Embryonic facial prominence (tissue), 1 donor: ENCODE results near the gene PROKR1.
"Not testable (repeated sequence)": the region's sequence is repeated elsewhere in the genome, so short reads cannot be mapped to it uniquely, and the experiment has no call there.

Source experiments
- DNase-seq: peaks from one replicate; pipeline ENCODE4 v3.0.0-alpha.2; 2016; ENCODE audit errors: extremely low spot score

Gene PROKR1

GRCh38 chr2:68658266-68658665 lies 14.9 kb downstream of the PROKR1 start:
- no peak for DNase-seq

- DNase-seq: no peak
Observed at GRCh38 chr2:68659081-68659480, 15.7 kb downstream of the PROKR1 start.

- DNase-seq: no peak
Observed at GRCh38 chr2:68660658-68661057, 17.3 kb downstream of the PROKR1 start.

- DNase-seq: no peak
Observed at GRCh38 chr2:68662466-68662865, 19.1 kb downstream of the PROKR1 start.

GRCh38 chr2:68663371-68664156 lies 20.2 kb downstream of the PROKR1 start:
- DNase-seq: no peak

- no peak for DNase-seq
Observed at GRCh38 chr2:68667371-68667770, 24.0 kb downstream of the PROKR1 start.

- no peak for DNase-seq
Observed at GRCh38 chr2:68669651-68670050, 26.3 kb downstream of the PROKR1 start.

- DNase-seq: no peak
Observed at GRCh38 chr2:68671961-68672360, 28.6 kb downstream of the PROKR1 start.

- no peak for DNase-seq
Observed at GRCh38 chr2:68673631-68674030, 30.3 kb downstream of the PROKR1 start.

GRCh38 chr2:68675470-68675869 lies 32.1 kb downstream of the PROKR1 start:
- DNase-seq: no peak

GRCh38 chr2:68677837-68678236 lies 34.5 kb downstream of the PROKR1 start:
- not testable (repeated sequence) for DNase-seq

GRCh38 chr2:68679166-68679916 lies 36.0 kb downstream of the PROKR1 start:
- not testable (repeated sequence) for DNase-seq

GRCh38 chr2:68679917-68680267 lies 36.5 kb downstream of the PROKR1 start:
- DNase-seq: not testable (repeated sequence)

GRCh38 chr2:68684197-68684596 lies 40.8 kb downstream of the PROKR1 start:
- no peak for DNase-seq

GRCh38 chr2:68686178-68686577 lies 42.8 kb downstream of the PROKR1 start:
- no peak for DNase-seq

GRCh38 chr2:68687018-68687417 lies 43.6 kb downstream of the PROKR1 start:
- no peak for DNase-seq

- no peak for DNase-seq
Observed at GRCh38 chr2:68689553-68690537, 46.5 kb downstream of the PROKR1 start.

GRCh38 chr2:68690851-68691250 lies 47.5 kb downstream of the PROKR1 start:
- no peak for DNase-seq

GRCh38 chr2:68692511-68692910 lies 49.1 kb downstream of the PROKR1 start:
- no peak for DNase-seq

GRCh38 chr2:68693951-68694350 lies 50.6 kb downstream of the PROKR1 start:
- DNase-seq: no peak

- no peak for DNase-seq
Observed at GRCh38 chr2:68695971-68696370, 52.6 kb downstream of the PROKR1 start.

- DNase-seq: no peak
Observed at GRCh38 chr2:68696554-68696953, 53.2 kb downstream of the PROKR1 start.
